ENCODE measurements around the gene TMEM141. TPM values are rescaled to one million over a fixed set of nuclear protein-coding genes. Genes with fewer than 3 reads are reported as not detected.

The TMEM141 gene
- total RNA-seq = 36.1 and 40.1 TPM in 2 replicates

GRCh38 chr9:136790640-136791515, at the start of gene TMEM141:
Gene TMEM141 (plus strand): TSS chr9:136791344. CDS start chr9:136791371, 27 bp downstream.
- H3K4me1 Mint-ChIP-seq = peaks cover 26% of the 10 kb centered on the region
- peaks cover 3% of the 10 kb centered on the region for H3K36me3 Mint-ChIP-seq (ENCODE audit: low read depth)
- H3K4me3 Mint-ChIP-seq = peak within 1 kb of the TSS; percentile 87
- peak within 1 kb of the TSS; percentile 91 for H3K27ac Mint-ChIP-seq
- peak; percentile 100 for DNase-seq
- peaks cover 15% of the 10 kb centered on the region for H3K27me3 Mint-ChIP-seq
- H3K9me3 Mint-ChIP-seq = no peaks in the 10 kb centered on the region
- intact Hi-C loops (cut with micrococcal nuclease) = loop anchor here (1.0 to 10.0 kb wide), 6 partner anchors 9 to 761 kb away; partner anchors contain the start of genes MRPL41, NSMF, PAXX and PHPT1

- no peak overlapping the region for H3K27ac Mint-ChIP-seq
- H3K9me3 Mint-ChIP-seq = no peaks in the 10 kb centered on the region
- peak overlapping the region; percentile 60 for H3K4me3 Mint-ChIP-seq
- peaks cover 7% of the 10 kb centered on the region for H3K27me3 Mint-ChIP-seq
- H3K36me3 Mint-ChIP-seq (ENCODE audit: low read depth) = no peaks in the 10 kb centered on the region
- peak; percentile 73 for DNase-seq
- peaks cover 5% of the 10 kb centered on the region for H3K4me1 Mint-ChIP-seq
- intact Hi-C loops (cut with micrococcal nuclease) = no loop called here
Measured at GRCh38 chr9:136741883-136742571, 49.1 kb upstream of the TMEM141 start.

GRCh38 chr9:136742591-136743391, 48.4 kb upstream of the TMEM141 start, which contains the start of gene LCN10:
Gene LCN10 (minus strand): TSS chr9:136742940. CDS start chr9:136742903, 37 bp downstream.
- H3K9me3 Mint-ChIP-seq = no peaks in the 10 kb centered on the region
- no peak within 1 kb of the TSS for H3K27ac Mint-ChIP-seq
- H3K4me3 Mint-ChIP-seq = peak within 1 kb of the TSS; percentile 60
- peaks cover 7% of the 10 kb centered on the region for H3K27me3 Mint-ChIP-seq
- peaks cover 5% of the 10 kb centered on the region for H3K4me1 Mint-ChIP-seq
- H3K36me3 Mint-ChIP-seq (ENCODE audit: low read depth) = no peaks in the 10 kb centered on the region
- intact Hi-C loops (cut with micrococcal nuclease) = no loop called here
- no peak for DNase-seq

- intact Hi-C loops (cut with micrococcal nuclease) = no loop called here
- DNase-seq = no peak
- peaks cover 4% of the 10 kb centered on the region for H3K27me3 Mint-ChIP-seq
- H3K27ac Mint-ChIP-seq = no peak overlapping the region
- no peaks in the 10 kb centered on the region for H3K9me3 Mint-ChIP-seq
- H3K4me3 Mint-ChIP-seq = no peak overlapping the region
- H3K36me3 Mint-ChIP-seq (ENCODE audit: low read depth) = no peaks in the 10 kb centered on the region
- peaks cover 5% of the 10 kb centered on the region for H3K4me1 Mint-ChIP-seq
Measured at GRCh38 chr9:136743639-136744211, 47.4 kb upstream of the TMEM141 start.

GRCh38 chr9:136744773-136745172, 46.4 kb upstream of the TMEM141 start:
- intact Hi-C loops (cut with micrococcal nuclease) = no loop called here
- Mint-ChIP-seq H3K4me1 (peaks cover 5% of the 10 kb centered on the region), H3K27ac (no peak overlapping the region), H3K36me3 (ENCODE audit: low read depth) (no peaks in the 10 kb centered on the region), H3K4me3 (no peak overlapping the region), H3K27me3 (peaks cover 4% of the 10 kb centered on the region), H3K9me3 (no peaks in the 10 kb centered on the region)
- DNase-seq = no peak

- Mint-ChIP-seq H3K27me3 (peaks cover 4% of the 10 kb centered on the region), H3K4me1 (peaks cover 6% of the 10 kb centered on the region), H3K36me3 (ENCODE audit: low read depth) (peaks cover under 1% of the 10 kb centered on the region), H3K4me3 (no peak overlapping the region), H3K27ac (no peak overlapping the region), H3K9me3 (no peaks in the 10 kb centered on the region)
- DNase-seq = no peak
- intact Hi-C loops (cut with micrococcal nuclease) = no loop called here
Measured at GRCh38 chr9:136745389-136746154, 45.6 kb upstream of the TMEM141 start.

DNA sequence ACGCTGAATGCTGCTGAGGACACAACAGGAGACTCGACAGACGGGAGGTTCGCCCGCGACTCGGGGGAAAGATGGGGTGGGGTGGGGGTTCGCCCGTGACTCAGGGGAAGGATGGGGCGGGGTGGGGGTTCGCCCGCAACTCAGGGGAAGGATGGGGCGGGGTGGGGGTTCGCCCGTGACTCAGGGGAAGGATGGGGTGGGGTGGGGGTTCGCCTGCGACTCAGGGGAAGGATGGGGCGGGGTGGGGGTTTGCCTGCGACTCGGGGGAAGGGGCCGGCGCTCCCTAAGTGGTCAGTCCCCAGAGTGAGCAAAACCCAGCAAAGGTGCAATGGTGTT, 45.0 kb upstream of the TMEM141 start:
- H3K27ac Mint-ChIP-seq = no peak overlapping the region
- no peaks in the 10 kb centered on the region for H3K9me3 Mint-ChIP-seq
- intact Hi-C loops (cut with micrococcal nuclease) = no loop called here

DNA sequence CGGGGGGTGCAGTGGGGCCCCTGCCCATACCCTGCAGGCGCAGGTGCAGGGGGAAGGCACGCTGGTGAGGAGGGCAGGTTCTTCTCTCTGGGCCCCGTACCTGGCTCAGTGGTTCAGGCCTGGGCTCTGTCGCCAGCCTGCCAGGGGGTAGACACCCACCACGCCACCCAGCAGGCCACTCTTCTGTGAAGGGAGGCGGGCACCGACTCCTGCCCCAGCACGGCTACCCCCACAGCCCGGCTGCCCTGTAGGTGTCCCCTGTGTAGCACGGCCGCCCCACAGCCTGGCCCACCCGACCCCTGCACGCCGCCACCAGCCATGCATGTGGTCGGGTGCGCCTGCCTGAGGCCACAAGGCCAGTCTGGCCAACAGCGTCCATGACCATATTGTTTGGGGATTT, 44.5 kb upstream of the TMEM141 start:
- no peak for DNase-seq
- Mint-ChIP-seq H3K4me3 (no peak overlapping the region), H3K4me1 (peaks cover 9% of the 10 kb centered on the region), H3K36me3 (ENCODE audit: low read depth) (peaks cover 3% of the 10 kb centered on the region), H3K9me3 (peaks cover 1% of the 10 kb centered on the region), H3K27me3 (peaks cover 3% of the 10 kb centered on the region), H3K27ac (no peak overlapping the region)
- intact Hi-C loops (cut with micrococcal nuclease) = no loop called here

More for the DNA sequence above, 45.0 kb upstream of the TMEM141 start:
- peaks cover 3% of the 10 kb centered on the region for H3K36me3 Mint-ChIP-seq (ENCODE audit: low read depth)
- H3K27me3 Mint-ChIP-seq = peaks cover 4% of the 10 kb centered on the region
- H3K4me1 Mint-ChIP-seq = peaks cover 11% of the 10 kb centered on the region
- no peak overlapping the region for H3K4me3 Mint-ChIP-seq
- DNase-seq = no peak

DNA sequence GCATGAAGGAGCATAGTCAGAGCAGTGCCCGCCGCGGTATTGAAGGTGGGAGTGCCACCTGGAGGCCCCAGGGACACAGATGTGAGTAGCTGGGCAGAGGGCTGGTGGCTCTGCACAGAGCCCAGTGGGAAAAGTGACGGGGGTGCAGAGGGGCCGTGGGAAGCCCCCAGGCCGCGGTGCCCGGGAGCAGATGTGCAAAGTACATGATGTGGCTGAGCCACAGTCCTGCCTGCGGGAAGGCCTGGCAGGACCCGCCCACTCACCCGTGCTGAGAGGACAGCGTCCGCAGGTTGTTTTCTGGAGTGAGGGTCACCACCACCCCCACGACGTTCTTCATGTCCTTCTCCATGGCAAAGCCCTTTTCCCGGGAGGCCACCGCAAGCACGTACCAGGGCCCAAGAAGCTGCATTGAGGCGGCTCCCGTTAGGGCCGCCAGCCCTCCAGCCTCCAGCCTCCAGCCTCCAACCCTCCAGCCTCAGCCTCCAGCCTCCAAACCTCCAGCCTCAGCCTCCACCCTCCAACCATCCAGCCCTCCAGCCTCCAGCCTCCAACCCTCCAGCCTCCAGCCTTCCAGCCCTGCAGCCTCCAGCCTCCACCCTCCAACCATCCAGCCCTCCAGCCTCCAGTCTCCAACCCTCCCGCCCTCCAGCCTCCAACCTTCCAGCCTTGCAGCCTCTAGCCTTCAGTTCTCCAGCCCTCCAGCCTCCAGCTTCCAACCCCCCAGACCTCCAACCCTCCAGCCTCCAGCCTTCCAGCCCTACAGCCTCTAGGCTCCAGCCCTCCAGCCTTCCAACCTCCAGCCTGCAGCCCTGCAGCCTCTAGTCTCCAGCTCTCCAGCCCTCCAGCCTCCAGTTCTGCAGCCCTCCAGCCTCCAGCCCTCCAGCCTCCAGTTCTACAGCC, 43.7 kb upstream of the TMEM141 start:
- Mint-ChIP-seq H3K4me3 (no peak overlapping the region), H3K4me1 (peaks cover 6% of the 10 kb centered on the region), H3K9me3 (peaks cover 8% of the 10 kb centered on the region), H3K27me3 (peaks cover 3% of the 10 kb centered on the region), H3K36me3 (ENCODE audit: low read depth) (peaks cover 7% of the 10 kb centered on the region), H3K27ac (no peak overlapping the region)
- intact Hi-C loops (cut with micrococcal nuclease) = no loop called here
- DNase-seq = no peak

GRCh38 chr9:136748201-136748600, 42.9 kb upstream of the TMEM141 start, which contains the start of gene LCN6:
Gene LCN6 (minus strand): TSS chr9:136748525. CDS start chr9:136748483, 42 bp downstream.
- H3K27ac Mint-ChIP-seq = no peak within 1 kb of the TSS
- peaks cover 14% of the 10 kb centered on the region for H3K9me3 Mint-ChIP-seq
- peaks cover 6% of the 10 kb centered on the region for H3K4me1 Mint-ChIP-seq
- H3K4me3 Mint-ChIP-seq = no peak within 1 kb of the TSS
- peaks cover 8% of the 10 kb centered on the region for H3K36me3 Mint-ChIP-seq (ENCODE audit: low read depth)
- intact Hi-C loops (cut with micrococcal nuclease) = no loop called here
- DNase-seq = no peak
- peaks cover 4% of the 10 kb centered on the region for H3K27me3 Mint-ChIP-seq

- no peak overlapping the region for H3K27ac Mint-ChIP-seq
- H3K4me3 Mint-ChIP-seq = no peak overlapping the region
- H3K9me3 Mint-ChIP-seq = peaks cover 14% of the 10 kb centered on the region
- peaks cover 6% of the 10 kb centered on the region for H3K4me1 Mint-ChIP-seq
- peaks cover 1% of the 10 kb centered on the region for H3K27me3 Mint-ChIP-seq
- peaks cover 8% of the 10 kb centered on the region for H3K36me3 Mint-ChIP-seq (ENCODE audit: low read depth)
- intact Hi-C loops (cut with micrococcal nuclease) = no loop called here
- DNase-seq = no peak
Measured at GRCh38 chr9:136748666-136749611, 42.2 kb upstream of the TMEM141 start.

Measured in activated CD4-positive, alpha-beta T cell treated with anti-CD3 and anti-CD28 coated beads, Interleukin-2, amount 10 ng/mL, durations not matched to agents 24 days and 14 days (primary cell).